ENCODE data around the gene BEST1. TPM values are rescaled to one million over a fixed set of nuclear protein-coding genes. Genes with fewer than 3 reads are reported as not detected.

Gene BEST1
- total and polyA plus RNA-seq, 2 of the 13 experiments (the other 11 are each of a cell fraction or from before 2014, with no cell fraction given) = 0.09 to 0.65 TPM

DNA sequence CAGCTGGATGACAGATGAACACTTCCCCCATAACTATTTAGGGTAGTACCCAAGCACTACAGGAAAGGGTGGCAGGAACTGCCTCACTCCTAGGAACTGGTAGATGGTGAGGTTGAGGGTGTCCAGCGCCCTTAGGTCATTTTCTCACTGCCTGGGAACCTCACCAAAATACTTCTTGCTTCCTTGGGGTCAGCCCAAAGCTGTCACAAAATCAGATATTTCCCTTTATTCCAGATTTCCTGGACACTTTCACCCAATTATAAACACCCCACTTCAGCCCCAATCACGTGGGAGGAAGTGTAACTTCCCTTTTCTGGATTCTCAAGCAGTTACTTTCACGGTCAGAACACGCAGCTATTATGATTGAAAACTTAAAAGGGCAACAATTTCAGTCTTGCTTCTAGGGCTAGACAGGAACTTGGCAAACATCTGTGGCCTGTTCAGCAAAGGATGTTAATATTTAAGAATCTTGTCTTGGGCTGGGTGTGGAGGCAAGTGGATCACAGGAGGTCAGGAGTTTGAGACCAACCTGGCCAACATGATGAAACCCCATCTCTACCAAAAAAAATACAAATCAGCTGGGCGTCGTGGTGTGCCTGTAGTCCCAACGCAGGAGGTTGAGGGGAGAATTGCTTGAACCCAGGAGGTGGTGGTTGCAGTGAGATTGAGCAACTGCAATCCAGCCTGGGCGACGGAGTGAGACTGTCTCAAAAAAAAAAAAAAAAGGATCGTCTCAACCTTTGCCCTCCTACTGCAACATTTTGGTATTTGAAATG lies 13.3 kb downstream of the BEST1 start (continued):
- TF ChIP-seq HMGXB3 (CRISPR knock-in tag; IDR thresholded peaks at IDR 0.05; ENCODE audit: borderline replicate concordance) = peak; percentile 8; the same call in 1 of the 2 replicates
- no peak for TF ChIP-seq SOX5 (CRISPR knock-in tag; IDR thresholded peaks at IDR 0.05; ENCODE audit: borderline replicate concordance)
- no peak for TF ChIP-seq MAFK (conservative IDR thresholded peaks at IDR 0.05 in 1 of 2, IDR thresholded peaks at IDR 0.05 in 1 of 2; ENCODE audit: low read length in 2 of 2)
- TF ChIP-seq TARDBP (CRISPR knock-in tag; IDR thresholded peaks at IDR 0.05) = 0 out of 2 replicates have a peak, but pooled peaks have one; percentile 14
- TF ChIP-seq ZNF256 (CRISPR knock-in tag; conservative IDR thresholded peaks at IDR 0.05) = no peak
- TF ChIP-seq ZBTB34 (CRISPR knock-in tag; IDR thresholded peaks at IDR 0.05) = 0 out of 2 replicates have a peak, but pooled peaks have one; percentile 8
- TF ChIP-seq CREM (IDR thresholded peaks at IDR 0.05) = no peak
- no peak for TF ChIP-seq CREM (CRISPR knock-in tag; IDR thresholded peaks at IDR 0.05)
- TF ChIP-seq KMT2B (CRISPR knock-in tag; IDR thresholded peaks at IDR 0.05) = 0 out of 2 replicates have a peak, but pooled peaks have one; percentile 11
- TF ChIP-seq NFIC (IDR thresholded peaks at IDR 0.05; ENCODE audit: low read length) = peak; percentile 44; the same call in 1 of the 2 replicates
- TF ChIP-seq, protein P1, sequence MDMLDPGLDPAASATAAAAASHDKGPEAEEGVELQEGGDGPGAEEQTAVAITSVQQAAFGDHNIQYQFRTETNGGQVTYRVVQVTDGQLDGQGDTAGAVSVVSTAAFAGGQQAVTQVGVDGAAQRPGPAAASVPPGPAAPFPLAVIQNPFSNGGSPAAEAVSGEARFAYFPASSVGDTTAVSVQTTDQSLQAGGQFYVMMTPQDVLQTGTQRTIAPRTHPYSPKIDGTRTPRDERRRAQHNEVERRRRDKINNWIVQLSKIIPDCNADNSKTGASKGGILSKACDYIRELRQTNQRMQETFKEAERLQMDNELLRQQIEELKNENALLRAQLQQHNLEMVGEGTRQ (IDR thresholded peaks at IDR 0.05; ENCODE audit: low read depth, low read length) = no peak
- TF ChIP-seq, protein P1 (CRISPR knock-in tag; IDR thresholded peaks at IDR 0.05; ENCODE audit: borderline replicate concordance) = no peak
- TF ChIP-seq ZNF619 (CRISPR knock-in tag; IDR thresholded peaks at IDR 0.05) = no peak
- TF ChIP-seq SSRP1 (CRISPR knock-in tag; IDR thresholded peaks at IDR 0.05) = 0 out of 2 replicates have a peak, but pooled peaks have one; percentile 90
- peak; percentile 39; the same call in 1 of the 2 replicates for TF ChIP-seq ZGPAT (CRISPR knock-in tag; IDR thresholded peaks at IDR 0.05)
- TF ChIP-seq SMAD3 (CRISPR knock-in tag; IDR thresholded peaks at IDR 0.05) = 0 out of 2 replicates have a peak, but pooled peaks have one; percentile 60
- peak; percentile 50; the same call in 1 of the 2 replicates for TF ChIP-seq KDM2A (CRISPR knock-in tag; IDR thresholded peaks at IDR 0.05; ENCODE audit: borderline replicate concordance, low read depth)
- TF ChIP-seq SOX13 (IDR thresholded peaks at IDR 0.05) = peak; percentile 18; the same call in 1 of the 2 replicates
- TF ChIP-seq SOX13 (CRISPR knock-in tag; conservative IDR thresholded peaks at IDR 0.05 in 1 of 2, IDR thresholded peaks at IDR 0.05 in 1 of 2) = no peak
- peak; percentile 56 to 59; a peak in 3 of 4 replicates for TF ChIP-seq POLR2A (IDR thresholded peaks at IDR 0.05; ENCODE audit: insufficient read depth in 1 of 2, low read depth in 2 of 2, low read length in 2 of 2)
